A673 (cell line): ENCODE results near the gene DOCK10. TPM values are rescaled to one million over a fixed set of nuclear protein-coding genes. Genes with fewer than 3 reads are reported as not detected.

ENCODE experiments used
- BruUV-seq: library from RNA; stranded (reverse); fragments of 400-500 nt; replicated peaks from 2 replicates; lab custom pipeline; 2021; lab: Mats Ljungman, UMichigan
- CTCF ChIA-PET: fragments of 300-600 bp; sonication (Branson Sonifier 250); formaldehyde crosslinking; loops from one replicate; lab custom pipeline; 2022; ENCODE audit warnings: antibody characterized with exemption; lab: Charles Lee
- POLR2A ChIA-PET: fragments of 300-600 bp; sonication (Branson Sonifier 250); formaldehyde crosslinking; loops from one replicate; lab custom pipeline; 2022; ENCODE audit warnings: antibody characterized with exemption; ENCODE audit not compliant: low non-redundant PET; lab: Charles Lee
- DNase-seq: peaks from one replicate; pipeline ENCODE4 v3.0.0-alpha.2; 2015; ENCODE audit warnings: low spot score
- H3K27ac ChIP-seq: fragments of 200-600 bp; sonication (generic); 2 replicates; pipeline ENCODE4 v1.5.1; 2016; ENCODE audit warnings: mixed run types, low read depth, mild to moderate bottlenecking, mixed read lengths, antibody characterized with exemption, low read length; ENCODE audit not compliant: poor library complexity, severe bottlenecking
- H3K27me3 ChIP-seq: fragments of 200-600 bp; sonication (generic); replicated peaks from 2 replicates; pipeline ENCODE4 v1.6.1; 2017; ENCODE audit warnings: mixed run types, low read depth, mild to moderate bottlenecking, mixed read lengths, antibody characterized with exemption, low read length; ENCODE audit not compliant: insufficient read depth, poor library complexity
- H3K36me3 ChIP-seq: fragments of 200-600 bp; sonication (generic); 2 replicates; pipeline ENCODE4 v1.6.1; 2016; ENCODE audit warnings: mixed run types, mild to moderate bottlenecking, mixed read lengths, antibody characterized with exemption, low read length; ENCODE audit not compliant: insufficient read depth, poor library complexity, severe bottlenecking
- H3K4me1 ChIP-seq: fragments of 200-600 bp; sonication (generic); 2 replicates; pipeline ENCODE4 v1.6.1; 2017; ENCODE audit warnings: mixed run types, mild to moderate bottlenecking, mixed read lengths, antibody characterized with exemption, low read length; ENCODE audit not compliant: insufficient read depth, poor library complexity, severe bottlenecking
- H3K4me3 ChIP-seq: fragments of 200-600 bp; sonication (generic); 2 replicates; pipeline ENCODE4 v1.5.1; 2016; ENCODE audit warnings: low read depth, mixed run types, mild to moderate bottlenecking, mixed read lengths, low read length; ENCODE audit not compliant: poor library complexity, severe bottlenecking
- H3K9me3 ChIP-seq: fragments of 200-600 bp; sonication (generic); 2 replicates; pipeline ENCODE4 v1.6.1; 2016; ENCODE audit warnings: mixed run types, low read depth, mild to moderate bottlenecking, mixed read lengths, antibody characterized with exemption, low read length; ENCODE audit not compliant: poor library complexity, severe bottlenecking
- CTCF ChIP-seq: fragments of 300-800, 200-600 bp; sonication (generic); conservative IDR thresholded peaks from 2 replicates; pipeline ENCODE4 v1.5.1; 2017; ENCODE audit warnings: low read depth, mild to moderate bottlenecking, antibody characterized with exemption, low read length, moderate library complexity, mixed read lengths
- EZH2 ChIP-seq: fragments of 200-600 bp; sonication (generic); IDR thresholded peaks from 2 replicates; pipeline ENCODE4 v1.6.1; 2017; ENCODE audit warnings: borderline replicate concordance, low read depth, mild to moderate bottlenecking, mixed read lengths, antibody characterized with exemption, low read length; ENCODE audit not compliant: poor library complexity, severe bottlenecking
- intact Hi-C: fragments of 100-400 bp; cut with micrococcal nuclease; formaldehyde crosslinking; loops from one replicate; pipeline ENCODE4 v1.10.0; 2022; ENCODE audit not compliant: unreplicated experiment
- microRNA-seq: library from miRNA; unstranded; fragments of <30 nt; microRNA quantifications from one replicate; pipeline ENCODE4 v1.2.0, GENCODE V29; 2021
- total RNA-seq: library from RNA; stranded (reverse); gene quantifications from 2 replicates; pipeline ENCODE4 v1.2.3, GENCODE V29; 2021

The DOCK10 gene
- total RNA-seq, 1 experiment from 2014 or later, result 5.1 TPM

DNA sequence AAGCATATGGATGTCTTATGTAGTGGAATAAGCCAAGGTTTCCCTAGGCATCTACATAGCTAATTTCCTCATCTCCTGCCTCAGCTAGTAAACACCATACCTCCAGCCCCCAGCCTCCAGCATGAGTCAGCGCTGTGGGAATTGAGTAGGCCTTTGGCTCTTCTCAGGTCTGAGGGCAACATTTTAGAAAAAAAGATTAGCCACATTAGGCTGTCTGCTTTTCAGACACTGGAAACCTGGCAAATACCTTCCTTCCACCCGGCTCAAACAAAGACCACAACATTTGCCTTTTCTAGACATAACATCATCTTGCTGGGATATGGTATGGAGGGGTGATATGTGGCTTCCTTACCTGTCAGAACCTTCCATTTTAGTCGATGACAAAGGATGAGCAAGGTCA is 320.0 kb downstream of the DOCK10 start:
- no TSS peak for BruUV-seq
- intact Hi-C loops, result no loop called here
- POLR2A ChIA-PET, result no interaction called here
- TF ChIP-seq EZH2 (no peak), CTCF (no peak)
- DNase-seq, result no peak
- no peaks in the 10 kb centered on the region for H3K27me3 ChIP-seq
- no peaks in the 10 kb centered on the region for H3K4me1 ChIP-seq
- no peak overlapping the region for H3K27ac ChIP-seq
- no peaks in the 10 kb centered on the region for H3K9me3 ChIP-seq
- H3K36me3 ChIP-seq, result no peaks in the 10 kb centered on the region
- CTCF ChIA-PET, result no interaction called here
- H3K4me3 ChIP-seq, result no peak overlapping the region

DNA sequence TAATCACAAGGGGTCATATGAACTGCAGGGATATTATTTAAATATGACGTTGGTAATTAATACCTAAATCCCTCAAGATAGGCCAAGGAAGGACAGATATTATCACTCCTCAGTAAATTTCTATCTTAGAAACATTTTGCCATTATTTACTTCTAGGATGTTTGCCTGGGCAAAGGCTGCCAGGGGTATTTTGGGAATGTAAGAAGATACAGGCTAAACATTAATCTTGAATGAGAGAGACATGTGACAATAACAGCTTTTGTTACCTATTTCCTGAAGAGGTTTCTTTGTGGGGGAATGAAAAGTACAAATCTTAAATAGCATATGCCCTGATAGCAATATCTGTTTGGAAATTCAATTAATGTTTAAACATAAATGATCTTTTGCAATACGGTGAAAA is 325.3 kb downstream of the DOCK10 start:
- DNase-seq, result no peak
- Histone ChIP-seq H3K36me3 (no peaks in the 10 kb centered on the region), H3K9me3 (no peaks in the 10 kb centered on the region), H3K27ac (no peak overlapping the region), H3K4me3 (no peak overlapping the region), H3K4me1 (no peaks in the 10 kb centered on the region), H3K27me3 (no peaks in the 10 kb centered on the region)
- BruUV-seq, result no TSS peak
- CTCF ChIA-PET, result no interaction called here
- POLR2A ChIA-PET, result no interaction called here
- intact Hi-C loops, result no loop called here
- no peak for TF ChIP-seq CTCF
- TF ChIP-seq EZH2, result no peak

DNA sequence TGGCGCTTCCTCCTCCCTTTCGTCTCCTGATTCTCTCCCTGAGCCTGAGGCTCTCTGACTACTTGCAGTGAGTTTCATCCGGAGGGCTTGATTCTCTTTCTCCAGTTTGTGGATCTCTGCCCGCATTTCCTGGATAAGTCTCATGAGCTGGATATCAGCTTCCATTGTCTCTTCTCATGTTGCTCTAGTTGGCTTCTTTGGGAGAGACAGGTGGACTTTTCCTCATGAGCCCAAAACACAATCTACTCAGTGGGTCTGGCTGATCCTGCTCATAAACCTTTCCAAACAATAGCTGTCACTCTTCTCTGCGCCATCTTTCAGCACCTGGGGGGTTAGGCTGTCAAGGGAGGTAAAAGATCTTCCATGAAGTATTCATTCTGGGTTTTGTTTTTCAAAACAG is 326.1 kb downstream of the DOCK10 start, which contains the start of gene CCDC195:
TSS of gene CCDC195 (minus strand) at position 165 of the 400 bp plus-strand sequence. CDS start at position 165, 0 bp downstream.
- POLR2A ChIA-PET, result no interaction called here
- no peak for DNase-seq
- TF ChIP-seq EZH2 (no peak), CTCF (no peak)
- intact Hi-C loops, result no loop called here
- no peak within 1 kb of the TSS for H3K4me3 ChIP-seq
- no peaks in the 10 kb centered on the region for H3K36me3 ChIP-seq
- no peaks in the 10 kb centered on the region for H3K4me1 ChIP-seq
- CTCF ChIA-PET, result no interaction called here
- H3K27ac ChIP-seq, result no peak within 1 kb of the TSS
- BruUV-seq, result no TSS peak
- no peaks in the 10 kb centered on the region for H3K9me3 ChIP-seq
- H3K27me3 ChIP-seq, result no peaks in the 10 kb centered on the region

Small RNA genes lying within 50 kb of the gene (microRNA-seq; reads per million reads assigned to microRNA genes)
- not detected for gene MIR4439
